ENCODE measurements around the gene HEMK1. TPM values are rescaled to one million over a fixed set of nuclear protein-coding genes. Genes with fewer than 3 reads are reported as not detected.

The HEMK1 gene
- total and polyA plus RNA-seq, 2 of the 8 experiments (the other 6 are each of a cell fraction or from before 2014, with no cell fraction given), result 9.7 to 10.6 TPM

DNA sequence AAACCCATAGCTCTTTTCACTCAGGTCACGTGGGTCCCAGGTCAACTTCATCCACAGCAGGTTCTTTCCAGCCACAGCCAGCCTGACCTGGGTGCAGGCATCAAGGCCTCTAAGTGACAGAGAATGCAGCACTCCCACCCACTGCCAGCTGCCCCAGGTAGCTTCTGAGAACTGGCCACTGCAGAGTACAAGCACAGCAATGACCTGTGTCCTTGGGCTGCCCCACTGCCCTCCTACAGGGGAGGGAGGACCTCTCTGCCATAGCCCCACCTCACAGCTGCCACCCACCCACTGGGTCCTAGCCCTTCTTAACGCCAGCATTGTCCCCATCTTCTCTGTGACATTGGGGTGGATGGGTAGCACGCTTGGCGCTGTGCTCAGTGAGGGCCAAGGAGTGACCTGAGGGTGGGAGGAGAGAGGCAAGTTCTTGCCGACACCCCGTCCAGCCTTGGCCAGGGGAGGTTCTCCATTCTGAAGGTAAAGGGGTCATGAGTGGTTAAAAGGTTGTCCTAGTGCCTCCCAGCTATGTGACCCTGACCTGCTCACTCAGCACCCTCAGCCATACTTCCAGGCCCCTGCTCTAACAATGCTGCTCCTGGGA lies 29.9 kb downstream of the HEMK1 start:
- POLR2A ChIA-PET (ENCODE audit: partially characterized antibody), result interaction anchor here (0.5 to 2.0 kb wide), 5 partner anchors 9 to 28 kb away, joined by 3 to 5 read pairs (median 3); partner anchors contain the start of gene CISH

More for the DNA sequence above, 29.9 kb downstream of the HEMK1 start:
- Histone ChIP-seq H3K79me1 (ENCODE audit: low read depth, low read length) (no peaks in the 10 kb centered on the region), H2BK5ac (ENCODE audit: low read depth, low read length) (no peak overlapping the region), H2AK5ac (ENCODE audit: low read depth, low read length) (no peak overlapping the region), H2BK120ac (replicated peaks; ENCODE audit: low read depth, low read length) (no peak overlapping the region), H3K4me2 (ENCODE audit: insufficient read depth in 1 of 2, low read depth in 2 of 2, low read length in 2 of 2) (no peak overlapping the region), H3K4ac (replicated peaks; ENCODE audit: insufficient read length, low read depth, low read length) (no peak overlapping the region), H3K9me3 (ENCODE audit: insufficient read depth in 2 of 2, low read depth in 1 of 2, low read length in 1 of 2) (no peaks in the 10 kb centered on the region), H2BK20ac (ENCODE audit: low read length) (no peak overlapping the region), H3K4me1 (replicated peaks in 1 of 4; ENCODE audit: control insufficient read depth in 3 of 4, insufficient read depth in 4 of 4, low read length in 3 of 4) (no peaks in the 10 kb centered on the region), H3K23me2 (ENCODE audit: low read depth, low read length) (no peaks in the 10 kb centered on the region), H4K91ac (replicated peaks; ENCODE audit: insufficient read length, low read length) (no peak overlapping the region), H4K5ac (ENCODE audit: insufficient read length, low read depth, low read length) (no peak overlapping the region), H3K36me3 (ENCODE audit: control insufficient read depth in 2 of 4, insufficient read depth in 4 of 4, low read length in 3 of 4) (no peaks in the 10 kb centered on the region), H2AFZ (ENCODE audit: low read length) (no peak overlapping the region), H3K56ac (replicated peaks; ENCODE audit: insufficient read length, low read depth, low read length) (no peak overlapping the region), H3K27ac (ENCODE audit: low read depth, low read length) (no peak overlapping the region), H3K4me3 (ENCODE audit: extremely low read depth in 1 of 4, insufficient read depth in 2 of 4, low read depth in 3 of 4, low read length in 4 of 4) (no peak overlapping the region), H3K27me3 (replicated peaks in 1 of 4; ENCODE audit: control insufficient read depth in 3 of 4, extremely low read depth in 1 of 4, insufficient read depth in 3 of 4, low read length in 3 of 4) (peaks cover 0 to 2% (median 0%) of the 10 kb centered on the region in 4 experiments; a peak in 1 of 7 replicates), H4K20me1 (replicated peaks in 1 of 2; ENCODE audit: control insufficient read depth in 1 of 2, insufficient read depth in 2 of 2, low read length in 2 of 2) (peaks cover 0 to 3% of the 10 kb centered on the region in 2 experiments), H4K8ac (ENCODE audit: extremely low read depth, insufficient read depth, low read length) (no peak overlapping the region), H3K14ac (ENCODE audit: insufficient read length) (no peak overlapping the region), H2BK15ac (ENCODE audit: low read length) (no peak overlapping the region), H3K79me2 (ENCODE audit: control insufficient read depth in 1 of 2, insufficient read depth in 2 of 2, low read length in 2 of 2) (no peaks in the 10 kb centered on the region), H2BK12ac (ENCODE audit: low read depth, low read length) (no peak overlapping the region), H3K18ac (ENCODE audit: extremely low read depth, low read length) (no peak overlapping the region), H3K23ac (ENCODE audit: insufficient read length) (no peak overlapping the region), H3K9ac (replicated peaks in 1 of 4; ENCODE audit: extremely low read depth in 1 of 4, low read depth in 3 of 4, low read length in 3 of 4) (peak overlapping the region in 1 of 4 experiments; percentile 39; a peak in 1 of 7 replicates)
- FAIRE-seq (no peak), DNase-seq (ENCODE audit: low read depth in 1 of 2, low spot score in 2 of 2) (no peak)
- WGBS, 2 experiments (ENCODE audit: extremely low coverage in 1 of 2, insufficient coverage in 1 of 2, insufficient read length in 1 of 2, insufficient replicate concordance in 2 of 2, low coverage in 1 of 2, low lambda C conversion rate in 2 of 2, missing lambda C conversion rate in 1 of 2), result 85% methylated on average over 6 of the region's 6 CpGs; no CpG with 5 or more reads in 1 of the 2 experiments
- TF ChIP-seq HDAC6 (IDR thresholded peaks at IDR 0.05; ENCODE audit: low read depth, low read length) (no peak), SIN3A (conservative IDR thresholded peaks at IDR 0.05 in 1 of 2, IDR thresholded peaks at IDR 0.05 in 1 of 2; ENCODE audit: low read depth in 1 of 2, low read length in 2 of 2) (no peak), USF2 (IDR thresholded peaks at IDR 0.05; ENCODE audit: low read length) (no peak), RXRA (IDR thresholded peaks at IDR 0.05; ENCODE audit: insufficient read depth, low read depth, low read length) (no peak), TAF7 (optimal IDR thresholded peaks at IDR 0.05; ENCODE audit: borderline replicate concordance, low read depth, low read length) (no peak)
- CTCF ChIA-PET (ENCODE audit: partially characterized antibody), result interaction anchor here (0.8 to 50.4 kb wide), 6 partner anchors 9 to 51 kb away, joined by 3 to 1262 read pairs (median 14); partner anchors contain the start of genes C3orf18, DOCK3, HEMK1 and MAPKAPK3
